ENCODE results near the gene ZFYVE28. TPM values are rescaled to one million over a fixed set of nuclear protein-coding genes. Genes with fewer than 3 reads are reported as not detected.
A peak's percentile ranks its signal among the peaks of the same experiment; 100 is the strongest.

ZFYVE28 gene
- total RNA-seq, 1 donor from 2014 or later = 5.6 TPM

DNA sequence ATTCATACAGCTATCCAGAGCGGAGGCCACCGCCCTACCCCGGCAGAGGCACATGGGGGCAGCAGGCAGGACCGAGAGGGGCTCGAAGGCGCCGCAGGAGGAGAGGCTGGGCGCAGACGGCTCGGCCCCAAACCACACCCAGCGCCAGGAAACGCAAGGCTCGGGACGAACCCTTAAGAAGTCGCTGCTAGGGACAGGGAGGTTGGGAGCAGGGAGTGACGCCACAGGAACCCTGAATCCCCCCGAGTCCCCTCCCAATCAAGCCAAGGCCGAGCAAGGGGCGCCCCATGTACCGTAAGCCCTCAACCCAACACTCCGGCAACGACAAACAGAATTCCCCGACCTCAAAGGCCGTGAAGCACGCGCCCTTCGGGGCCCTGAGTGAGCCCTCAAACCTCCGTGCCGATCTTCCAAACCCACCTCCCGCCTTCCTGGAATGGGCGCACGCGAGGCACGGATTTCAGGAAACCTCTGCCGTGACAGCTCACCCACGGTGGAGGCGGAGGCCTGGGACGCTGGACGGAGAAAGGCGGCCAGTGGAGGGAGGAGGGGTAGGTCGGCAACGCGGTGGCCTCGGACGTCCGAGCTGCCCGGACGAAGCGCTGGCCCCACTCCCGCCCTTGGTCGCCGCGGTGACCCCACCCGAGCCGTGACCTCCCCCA lies 1.8 kb downstream of the ZFYVE28 start:
- Histone ChIP-seq H3K27ac (replicated peaks) (peak overlapping the region; percentile 78), H3K4me1 (peaks cover 64% of the 10 kb centered on the region), H3K27me3 (ENCODE audit: low read depth) (peaks cover 26% of the 10 kb centered on the region), H3K9me3 (replicated peaks) (no peaks in the 10 kb centered on the region), H3K4me3 (peak overlapping the region; percentile 78), H3K36me3 (no peaks in the 10 kb centered on the region)
- intact Hi-C loops (cut with micrococcal nuclease) = no loop called here
- peak; percentile 38 for DNase-seq
- TF ChIP-seq, protein P1, sequence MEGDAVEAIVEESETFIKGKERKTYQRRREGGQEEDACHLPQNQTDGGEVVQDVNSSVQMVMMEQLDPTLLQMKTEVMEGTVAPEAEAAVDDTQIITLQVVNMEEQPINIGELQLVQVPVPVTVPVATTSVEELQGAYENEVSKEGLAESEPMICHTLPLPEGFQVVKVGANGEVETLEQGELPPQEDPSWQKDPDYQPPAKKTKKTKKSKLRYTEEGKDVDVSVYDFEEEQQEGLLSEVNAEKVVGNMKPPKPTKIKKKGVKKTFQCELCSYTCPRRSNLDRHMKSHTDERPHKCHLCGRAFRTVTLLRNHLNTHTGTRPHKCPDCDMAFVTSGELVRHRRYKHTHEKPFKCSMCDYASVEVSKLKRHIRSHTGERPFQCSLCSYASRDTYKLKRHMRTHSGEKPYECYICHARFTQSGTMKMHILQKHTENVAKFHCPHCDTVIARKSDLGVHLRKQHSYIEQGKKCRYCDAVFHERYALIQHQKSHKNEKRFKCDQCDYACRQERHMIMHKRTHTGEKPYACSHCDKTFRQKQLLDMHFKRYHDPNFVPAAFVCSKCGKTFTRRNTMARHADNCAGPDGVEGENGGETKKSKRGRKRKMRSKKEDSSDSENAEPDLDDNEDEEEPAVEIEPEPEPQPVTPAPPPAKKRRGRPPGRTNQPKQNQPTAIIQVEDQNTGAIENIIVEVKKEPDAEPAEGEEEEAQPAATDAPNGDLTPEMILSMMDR (IDR thresholded peaks at IDR 0.05; ENCODE audit: borderline replicate concordance) = no peak

DNA sequence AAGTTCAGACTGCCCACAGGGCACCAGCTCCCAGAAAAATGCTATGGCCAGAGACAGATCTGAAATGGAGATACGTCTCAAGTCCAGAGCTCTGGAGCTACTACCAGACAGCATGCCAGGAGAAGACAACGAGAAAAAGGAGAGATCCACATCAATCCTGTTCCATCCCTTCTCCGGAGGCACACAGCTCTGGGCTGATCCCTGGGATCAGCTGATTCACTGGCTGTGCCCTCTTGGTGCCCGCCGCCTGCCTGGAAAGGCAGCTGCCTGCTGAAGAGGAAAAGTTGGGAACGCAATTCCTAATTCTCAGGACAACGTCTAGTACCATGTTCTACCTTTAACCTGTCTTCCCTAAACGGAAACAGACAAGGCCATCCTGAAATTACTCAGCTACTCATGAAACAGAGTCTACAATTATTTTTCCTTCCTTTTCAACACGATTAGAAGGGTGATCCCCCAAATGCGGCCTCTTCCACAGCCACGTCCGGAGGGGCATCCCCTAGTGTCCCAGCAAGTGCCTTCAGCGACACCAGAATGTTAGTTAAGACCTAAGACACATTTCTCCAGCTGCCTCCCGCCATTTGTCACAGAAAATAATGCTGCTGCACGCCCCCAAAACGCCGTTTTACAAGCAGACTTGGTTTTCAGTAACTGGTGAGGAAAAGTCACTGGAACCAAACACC lies 2.4 kb downstream of the ZFYVE28 start:
- Histone ChIP-seq H3K9me3 (replicated peaks) (no peaks in the 10 kb centered on the region), H3K4me3 (peak overlapping the region; percentile 78), H3K27me3 (ENCODE audit: low read depth) (peaks cover 19% of the 10 kb centered on the region), H3K4me1 (peaks cover 67% of the 10 kb centered on the region), H3K27ac (replicated peaks) (peak overlapping the region; percentile 78), H3K36me3 (no peaks in the 10 kb centered on the region)
- DNase-seq = no peak
- TF ChIP-seq, protein P1 (IDR thresholded peaks at IDR 0.05; ENCODE audit: borderline replicate concordance) = no peak
- intact Hi-C loops (cut with micrococcal nuclease) = no loop called here

DNA sequence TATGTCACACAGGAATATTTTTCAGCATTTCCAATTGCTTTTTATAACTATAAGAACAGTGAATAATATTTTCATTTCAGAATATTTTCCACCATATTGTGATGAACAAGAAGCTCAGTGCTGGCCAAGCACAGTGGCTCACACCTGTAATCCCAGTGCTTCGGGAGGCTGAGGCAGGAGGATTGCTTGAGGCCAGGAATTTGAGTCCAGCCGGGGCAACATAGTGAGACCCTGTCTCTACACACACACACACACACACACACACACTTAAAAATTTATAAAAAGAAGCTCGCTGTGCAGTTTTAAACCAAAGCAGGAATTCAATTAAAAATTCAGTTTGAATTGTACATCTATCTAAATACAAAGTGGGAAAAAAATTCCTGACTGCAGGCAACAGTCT lies 3.2 kb downstream of the ZFYVE28 start:
- intact Hi-C loops (cut with micrococcal nuclease) = no loop called here
- Histone ChIP-seq H3K36me3 (no peaks in the 10 kb centered on the region), H3K27ac (replicated peaks) (no peak overlapping the region)

DNA sequence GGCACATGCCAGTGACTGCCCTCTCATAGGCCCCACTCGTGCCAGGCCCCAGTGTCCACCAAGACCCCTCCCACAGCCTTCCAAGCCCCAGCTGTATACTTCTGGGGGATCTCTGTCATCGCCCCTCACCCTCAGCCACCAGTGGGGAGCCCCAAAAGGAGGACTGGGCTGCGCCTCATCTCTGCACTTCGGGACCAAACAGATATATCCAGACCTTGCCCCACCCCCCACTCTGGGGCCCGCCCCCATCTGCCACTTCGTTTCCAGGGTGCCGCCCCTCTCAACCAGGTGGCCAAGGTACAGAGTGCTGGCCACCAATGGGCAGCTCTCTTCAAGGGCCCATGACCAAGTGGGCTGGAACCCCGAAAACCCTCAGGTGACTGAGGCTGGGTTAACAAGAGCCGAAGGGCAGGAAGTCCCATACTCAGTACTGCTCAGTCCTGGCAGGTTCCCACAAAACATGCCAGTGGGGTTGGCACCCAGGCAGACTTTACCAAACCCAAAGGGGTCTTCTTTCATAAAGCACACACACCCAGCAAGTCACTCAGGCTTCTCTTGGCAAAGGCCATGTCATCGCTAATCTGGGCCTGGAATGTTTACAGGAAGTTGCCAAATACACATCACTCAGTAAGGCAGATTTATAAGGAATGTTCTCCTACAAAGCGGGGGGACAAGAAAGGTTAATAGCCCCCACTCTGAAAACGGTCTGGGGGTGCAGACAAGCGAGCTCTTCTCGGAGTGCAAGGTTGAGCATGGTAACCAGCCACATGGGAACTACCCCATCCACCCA lies 4.4 kb downstream of the ZFYVE28 start:
- no peaks in the 10 kb centered on the region for H3K27me3 ChIP-seq (ENCODE audit: low read depth)
- no peak for DNase-seq
- TF ChIP-seq, protein P1 (IDR thresholded peaks at IDR 0.05; ENCODE audit: borderline replicate concordance) = no peak
- H3K36me3 ChIP-seq = no peaks in the 10 kb centered on the region
- peak overlapping the region; percentile 84 for H3K27ac ChIP-seq (replicated peaks)
- intact Hi-C loops (cut with micrococcal nuclease) = no loop called here
- peaks cover 60% of the 10 kb centered on the region for H3K4me1 ChIP-seq
- no peaks in the 10 kb centered on the region for H3K9me3 ChIP-seq (replicated peaks)
- peak overlapping the region; percentile 54 for H3K4me3 ChIP-seq

More for the DNA sequence above, 3.2 kb downstream of the ZFYVE28 start:
- Histone ChIP-seq H3K4me1 (peaks cover 67% of the 10 kb centered on the region), H3K4me3 (no peak overlapping the region), H3K9me3 (replicated peaks) (no peaks in the 10 kb centered on the region), H3K27me3 (ENCODE audit: low read depth) (peaks cover 11% of the 10 kb centered on the region)
- DNase-seq = no peak
- TF ChIP-seq, protein P1 (IDR thresholded peaks at IDR 0.05; ENCODE audit: borderline replicate concordance) = no peak

DNA sequence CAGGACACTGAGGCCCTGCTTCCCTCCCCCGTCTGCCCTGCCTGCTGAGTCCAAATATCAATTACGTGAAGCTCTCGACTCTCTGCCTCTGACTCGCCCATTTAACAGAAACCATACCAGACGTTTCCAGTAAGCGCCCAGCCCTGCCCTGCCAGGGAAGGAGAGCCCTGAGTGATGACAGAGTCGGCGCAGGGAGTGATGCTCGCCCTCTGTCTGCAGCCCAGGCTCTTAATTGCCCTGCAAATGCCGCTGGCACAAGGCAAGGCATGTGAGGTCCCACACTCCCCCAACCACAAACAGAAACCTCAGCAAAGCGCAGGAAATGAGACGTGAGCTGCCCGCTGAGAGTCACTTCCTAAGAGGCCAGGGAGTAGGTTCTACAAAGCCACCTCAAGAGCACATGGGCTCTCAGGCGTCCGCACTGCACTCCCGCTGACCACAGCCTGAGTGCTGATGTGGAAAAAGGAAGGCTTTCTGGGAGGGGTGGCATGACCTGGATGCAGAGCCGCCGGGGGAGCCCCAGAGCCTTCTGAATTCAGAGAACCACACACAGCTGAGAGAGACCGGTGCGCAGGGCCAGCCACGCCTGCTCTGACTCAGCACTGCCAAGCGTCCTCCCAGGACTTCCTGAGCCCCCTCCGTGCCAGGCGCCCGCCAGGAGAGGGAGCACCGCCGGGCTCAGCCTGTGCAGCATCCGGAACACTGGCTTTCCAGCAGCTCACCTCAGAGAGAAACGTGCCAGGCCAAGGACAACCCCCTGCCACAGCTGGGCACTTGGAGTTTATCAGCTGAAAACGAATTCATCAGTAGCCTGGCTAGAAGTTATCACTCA lies 5.3 kb downstream of the ZFYVE28 start:
- peak overlapping the region; percentile 54 for H3K4me3 ChIP-seq
- peak; percentile 76 for DNase-seq
- H3K27me3 ChIP-seq (ENCODE audit: low read depth) = no peaks in the 10 kb centered on the region
- intact Hi-C loops (cut with micrococcal nuclease) = no loop called here
- H3K9me3 ChIP-seq (replicated peaks) = no peaks in the 10 kb centered on the region
- H3K36me3 ChIP-seq = no peaks in the 10 kb centered on the region
- H3K4me1 ChIP-seq = peaks cover 57% of the 10 kb centered on the region
- H3K27ac ChIP-seq (replicated peaks) = peak overlapping the region; percentile 84
- TF ChIP-seq, protein P1 (IDR thresholded peaks at IDR 0.05; ENCODE audit: borderline replicate concordance) = peak; percentile 53
